GM21717 (cell line): ENCODE data around the gene PXMP2.

Source experiments
- ATAC-seq: cut with Tn5 transposase; IDR thresholded peaks from one replicate; pipeline ENCODE4 v1.9.1; 2021; ENCODE audit warnings: mild to moderate bottlenecking, moderate library complexity; ENCODE audit not compliant: unreplicated experiment

The PXMP2 gene

DNA sequence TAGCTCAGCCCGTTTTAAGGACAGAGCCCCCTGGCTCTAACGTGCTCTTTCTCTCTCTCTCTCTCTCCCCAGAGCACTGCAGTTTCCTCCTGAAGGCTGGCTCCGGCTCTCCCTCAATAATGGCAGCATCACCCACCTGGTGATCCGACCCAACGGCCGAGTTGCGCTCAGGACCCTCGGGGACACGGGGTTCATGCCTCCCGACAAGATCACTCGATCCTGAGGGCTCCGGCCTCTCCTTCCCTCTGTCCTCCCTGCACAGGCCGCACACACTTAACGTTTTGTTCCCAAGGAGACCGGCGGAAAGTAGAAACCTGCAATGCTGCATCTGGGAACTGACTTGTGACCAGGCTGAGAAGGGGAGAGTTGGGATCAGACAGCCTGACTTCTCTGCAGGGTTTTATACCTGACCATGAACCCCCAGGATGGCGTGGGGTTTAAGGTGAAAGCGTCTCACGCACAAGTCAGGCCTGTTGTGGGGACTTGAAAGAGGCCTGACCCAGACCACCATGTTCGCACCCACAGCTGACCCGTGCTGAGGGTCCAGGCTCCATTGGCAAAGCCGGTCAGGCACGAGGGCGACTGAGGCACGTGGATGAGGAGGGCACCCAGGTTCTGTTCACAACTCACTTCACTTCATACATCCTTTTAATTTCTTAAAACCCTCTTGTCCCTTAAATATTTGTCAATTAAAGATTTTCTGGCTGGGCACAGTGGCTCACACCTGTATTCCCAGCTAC lies 33.4 kb downstream of the PXMP2 start:
- ATAC-seq: no peak

GRCh38 chr12:132723015-132723763 lies 35.8 kb downstream of the PXMP2 start:
- ATAC-seq: no peak

DNA sequence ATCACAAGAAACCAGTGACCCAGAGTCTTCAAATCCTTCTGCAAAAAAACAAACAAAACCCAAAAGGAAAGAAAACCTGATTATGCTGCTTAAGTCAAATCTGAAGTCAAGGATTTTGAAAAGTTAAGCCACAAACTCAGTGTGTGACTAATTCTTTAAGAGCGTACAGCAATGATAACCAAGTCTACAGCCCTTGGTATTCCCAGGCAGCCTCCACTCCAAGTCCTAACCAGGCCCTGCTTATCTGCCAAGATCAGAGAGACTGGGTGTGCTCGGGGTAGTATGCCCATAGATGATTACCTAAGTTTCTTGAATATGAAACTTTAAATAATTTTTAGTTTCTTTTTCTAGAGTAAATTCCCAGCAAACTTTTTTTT lies 36.4 kb downstream of the PXMP2 start:
- no peak for ATAC-seq

DNA sequence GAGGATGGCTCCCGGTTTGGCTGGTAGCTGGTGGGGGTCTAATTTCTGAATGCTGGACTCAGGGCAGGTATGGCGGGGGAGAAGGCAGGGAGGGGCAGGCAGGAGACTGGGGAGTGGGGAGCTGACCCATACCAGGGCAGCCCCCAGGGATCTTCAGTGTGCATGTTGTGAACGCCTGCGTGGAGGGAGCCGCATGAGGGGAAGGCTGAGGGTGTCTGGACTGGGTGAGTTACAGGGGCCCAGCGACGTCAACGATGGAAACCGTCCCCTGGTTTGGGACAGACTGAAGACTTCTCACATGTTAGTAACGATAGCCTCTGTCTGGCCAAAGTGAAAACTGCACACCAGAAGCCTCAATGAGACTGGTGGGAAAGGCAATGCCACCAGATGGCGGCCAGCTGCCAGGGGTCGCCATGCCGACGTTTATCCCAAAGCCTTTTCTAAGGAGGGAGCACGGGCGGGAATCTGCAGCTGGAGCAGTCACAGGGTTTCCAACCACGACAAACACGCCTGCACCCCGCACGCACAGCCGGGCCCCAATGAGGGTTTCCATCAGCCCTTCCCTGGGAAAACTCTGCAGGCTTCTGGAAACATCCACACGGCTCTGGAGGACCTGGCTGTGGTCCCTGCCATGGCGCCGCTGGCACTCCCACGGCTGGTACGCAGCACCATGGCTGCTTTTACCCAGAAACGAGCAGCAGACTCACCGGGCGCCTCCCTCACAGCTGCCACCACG lies 37.3 kb downstream of the PXMP2 start:
- ATAC-seq: no peak

GRCh38 chr12:132726386-132726785 lies 39.0 kb downstream of the PXMP2 start:
- no peak for ATAC-seq

- ATAC-seq: no peak
These were observed 39.9 kb downstream of the PXMP2 start for GRCh38 chr12:132727091-132727794.

DNA sequence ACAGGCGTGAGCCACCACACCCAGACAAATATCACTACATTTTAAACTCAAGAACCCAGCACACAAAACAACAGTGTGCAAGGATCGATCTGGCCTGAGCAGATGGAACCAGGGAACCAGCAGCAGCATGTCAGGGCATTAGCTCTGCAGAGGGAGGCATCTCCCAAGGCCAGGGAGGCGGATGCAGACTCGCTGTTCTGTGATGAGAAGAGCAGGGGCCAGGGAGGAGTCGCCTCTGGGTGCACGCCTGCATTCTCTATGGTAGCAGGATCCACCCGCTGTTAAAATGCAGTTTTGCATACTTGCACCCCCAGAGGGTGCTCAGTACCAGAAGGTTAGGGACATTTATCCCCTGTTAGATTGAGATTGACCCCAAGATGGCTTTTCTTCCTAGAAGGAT lies 41.1 kb downstream of the PXMP2 start:
- no peak for ATAC-seq

- ATAC-seq: no peak
These were observed 42.3 kb downstream of the PXMP2 start for GRCh38 chr12:132729541-132730320.

DNA sequence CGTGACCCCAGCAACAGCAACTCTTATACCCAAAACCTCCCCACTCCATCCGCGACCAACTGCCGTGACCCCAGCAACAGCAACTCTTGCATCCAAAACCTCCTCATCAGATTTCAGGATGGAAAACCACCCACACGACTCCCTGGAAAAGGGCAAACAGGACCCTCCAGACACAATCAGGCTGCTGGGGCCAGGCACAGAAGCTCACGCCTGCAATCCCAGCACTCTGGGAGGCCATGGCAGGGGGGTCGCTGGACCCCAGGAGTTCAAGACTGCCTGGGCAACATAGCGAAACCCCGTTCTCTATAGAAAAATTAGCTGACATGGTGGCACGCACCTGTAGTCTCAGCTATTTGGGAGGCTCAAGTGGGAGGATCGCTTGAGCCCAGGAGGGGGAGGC lies 43.0 kb downstream of the PXMP2 start:
- no peak for ATAC-seq

DNA sequence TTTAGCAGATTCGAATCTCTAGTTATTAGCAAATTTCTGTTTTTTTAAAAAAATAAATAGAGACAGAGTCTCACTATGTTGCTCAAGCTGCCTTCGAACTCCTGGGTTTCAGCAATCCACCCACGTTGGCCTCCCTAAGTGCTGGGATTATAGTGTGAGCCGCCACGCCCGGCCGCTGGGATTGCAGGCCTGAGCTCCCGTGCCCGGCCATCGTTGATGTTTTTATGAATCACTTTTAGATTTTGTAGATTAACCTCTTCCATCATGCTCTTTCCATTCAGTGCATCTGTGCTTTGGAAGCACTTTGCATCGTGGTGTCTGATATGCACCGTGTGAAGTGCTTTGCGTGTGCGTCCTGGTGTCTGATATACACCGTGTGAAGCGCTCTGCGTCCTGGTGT lies 44.2 kb downstream of the PXMP2 start:
- ATAC-seq: no peak

DNA sequence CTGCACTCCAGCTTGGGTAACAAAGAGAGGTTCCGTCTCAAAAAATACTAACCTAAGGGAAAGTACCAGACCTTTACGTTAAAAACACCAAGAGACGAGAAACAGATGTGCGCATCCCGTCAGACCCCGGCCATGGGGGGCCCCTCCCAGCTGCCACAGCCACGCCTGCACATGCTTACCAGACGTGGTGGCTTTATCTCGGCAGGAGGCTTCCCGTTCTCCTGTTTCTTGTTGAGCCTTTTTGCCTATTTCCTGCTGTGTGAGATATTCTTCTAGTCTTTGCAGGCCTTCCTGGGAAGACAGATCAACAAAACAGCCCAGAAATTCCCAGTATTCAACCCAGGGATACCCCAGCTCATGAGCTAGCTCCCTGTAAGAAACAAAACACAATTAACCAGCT lies 46.8 kb downstream of the PXMP2 start:
- ATAC-seq: no peak

DNA sequence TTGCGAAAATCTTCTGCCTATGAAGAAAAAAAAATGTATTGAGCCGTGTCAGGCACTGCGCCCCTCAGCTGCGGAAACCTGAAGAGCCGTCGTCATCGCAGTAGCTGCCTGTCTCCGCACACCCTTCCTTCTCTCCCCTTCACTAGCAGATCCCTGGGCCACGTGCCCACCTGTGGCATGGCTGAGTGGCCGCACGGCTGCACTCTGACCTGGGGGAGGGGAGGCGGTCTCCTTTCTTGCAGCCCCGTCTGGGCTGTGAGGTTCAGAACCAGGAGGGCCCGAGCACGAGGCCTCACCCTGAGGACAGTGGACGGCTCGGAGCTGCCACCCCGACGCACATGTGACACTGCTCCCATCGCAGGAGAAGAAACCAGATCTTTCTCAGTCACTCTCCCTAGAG lies 48.1 kb downstream of the PXMP2 start:
- ATAC-seq: no peak

DNA sequence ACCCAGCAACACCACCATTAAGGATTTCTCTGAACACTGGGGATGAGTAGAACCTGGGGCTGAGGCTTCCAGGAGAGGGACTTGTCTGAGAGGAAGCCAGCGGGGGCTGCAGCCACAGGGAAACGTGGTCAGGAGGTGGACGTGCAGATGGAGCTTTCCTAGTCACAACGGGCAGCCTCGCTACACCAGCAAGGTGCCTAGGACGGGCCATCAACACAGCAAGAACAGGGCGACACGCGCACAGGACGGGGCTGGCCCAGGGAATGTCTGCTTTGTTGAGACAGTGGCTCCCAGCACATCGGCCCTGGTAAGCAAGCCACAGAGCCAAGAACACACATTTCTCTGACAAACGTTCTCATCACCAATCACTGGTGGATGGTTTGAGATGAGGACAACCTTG lies 49.0 kb downstream of the PXMP2 start:
- no peak for ATAC-seq

DNA sequence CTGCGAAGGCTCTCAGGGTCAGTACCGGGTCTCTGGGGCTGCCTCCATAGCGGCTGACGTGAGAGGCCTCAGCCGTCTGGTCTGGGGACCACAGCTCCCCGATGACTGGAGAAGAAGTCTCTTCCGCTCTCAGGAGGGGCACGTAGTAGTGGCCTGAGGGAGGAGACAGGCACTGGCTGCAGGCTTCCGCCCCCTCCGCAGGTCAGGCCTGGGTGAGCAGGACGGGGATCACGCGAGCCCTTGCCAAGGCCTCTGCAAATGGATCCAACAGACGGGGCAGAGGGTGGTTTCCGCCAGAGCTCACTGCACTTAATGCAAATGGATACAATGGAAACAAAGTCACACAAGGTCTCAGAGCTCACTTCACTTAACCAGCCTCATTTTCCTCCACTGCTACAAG lies 49.5 kb downstream of the PXMP2 start:
- ATAC-seq: no peak

DNA sequence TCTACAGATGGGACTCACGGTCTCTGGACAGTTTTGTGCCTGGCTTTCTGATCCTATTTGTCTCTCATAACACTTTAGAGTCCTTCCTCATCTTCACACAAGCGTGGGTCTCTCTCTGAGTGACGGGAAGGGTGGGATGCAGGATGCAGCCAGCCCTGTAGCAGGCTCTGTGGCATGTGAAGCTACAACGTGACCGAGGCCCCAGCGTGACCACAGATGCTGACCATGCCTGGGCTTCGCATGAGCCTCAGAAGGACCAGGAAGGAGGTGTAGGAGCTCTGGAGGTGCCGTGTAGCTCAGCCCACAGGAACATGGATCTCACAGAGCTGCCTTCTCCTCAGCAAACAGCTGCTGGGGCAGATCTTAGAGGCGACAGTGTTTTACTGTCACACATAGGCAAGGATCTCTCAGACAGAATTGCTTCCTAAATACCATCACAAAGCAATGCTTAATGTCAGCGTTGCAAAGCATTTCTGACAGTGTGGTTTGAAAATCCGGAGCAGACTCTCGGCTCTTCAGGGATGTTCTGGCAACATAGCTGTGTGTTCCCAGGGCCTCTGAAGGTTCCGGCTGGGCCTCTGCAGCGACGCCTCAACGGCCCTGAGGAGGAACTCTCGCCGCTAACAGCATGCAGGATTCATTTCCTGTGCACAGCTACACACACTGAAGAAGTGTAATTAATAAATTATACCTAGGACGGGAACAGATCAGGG lies 52.4 kb downstream of the PXMP2 start:
- no peak for ATAC-seq

DNA sequence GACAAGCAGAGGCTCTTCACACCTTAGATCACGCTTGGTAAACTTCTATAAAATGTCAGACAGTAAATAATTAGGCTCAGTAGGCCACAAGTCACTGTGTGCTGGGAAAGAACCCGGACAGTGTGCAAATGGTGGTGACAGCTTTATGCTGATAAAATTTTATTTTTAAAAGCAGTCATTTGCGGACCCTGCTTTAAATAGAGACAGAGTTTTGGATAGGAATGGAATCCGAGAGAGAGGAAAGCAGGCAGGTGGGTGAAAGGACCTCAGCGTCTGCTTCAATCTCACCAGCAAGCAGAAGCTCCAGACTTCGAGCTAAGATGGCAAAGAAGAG lies 52.9 kb downstream of the PXMP2 start:
- ATAC-seq: no peak

DNA sequence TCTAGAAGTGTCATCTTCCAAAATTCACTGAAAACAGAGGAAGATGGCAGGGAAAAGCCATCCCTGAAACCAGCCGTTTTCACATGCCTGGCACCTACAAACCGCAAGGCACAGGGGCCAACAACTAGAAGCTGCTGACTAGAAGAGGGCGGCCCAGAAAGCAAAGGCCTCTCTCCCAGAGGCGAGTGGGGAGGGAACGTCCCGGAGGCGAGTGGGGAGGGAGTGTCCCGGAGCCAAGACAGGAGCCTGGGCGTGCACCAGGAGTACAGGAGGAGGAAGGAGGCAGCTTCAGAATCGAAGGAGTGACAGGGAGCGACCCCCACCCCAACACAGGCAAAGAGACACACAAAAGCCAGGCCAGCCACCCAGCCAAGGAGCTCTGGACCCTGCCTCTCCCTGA lies 53.3 kb downstream of the PXMP2 start:
- no peak for ATAC-seq

GRCh38 chr12:132741620-132742019 lies 54.2 kb downstream of the PXMP2 start:
- no peak for ATAC-seq

GRCh38 chr12:132743831-132744230 lies 56.4 kb downstream of the PXMP2 start:
- no peak for ATAC-seq

GRCh38 chr12:132746613-132747012 lies 59.2 kb downstream of the PXMP2 start:
- ATAC-seq: no peak
